G401 (cell line): ENCODE measurements around the gene MGA. TPM values are rescaled to one million over a fixed set of nuclear protein-coding genes. Genes with fewer than 3 reads are reported as not detected.

Experiments used
- DNase-seq: peaks from one replicate; pipeline ENCODE4 v3.0.0-alpha.2; 2015; ENCODE audit warnings: low spot score
- in situ Hi-C: cut with HindIII; loops from 2 replicates; pipeline ENCODE4 v1.10.0; 2016; ENCODE audit warnings: low sequenced_read_pairs, mixed read lengths
- total RNA-seq: library from RNA; depleted of rRNA; stranded (reverse); fragments of >200 nt; shearing (Covaris generic); gene quantifications from 2 replicates; pipeline ENCODE4 v1.2.3, GENCODE V29; 2014; rRNA removed

The MGA gene
- total RNA-seq, 1 experiment from 2014 or later = 22.0 TPM

DNA sequence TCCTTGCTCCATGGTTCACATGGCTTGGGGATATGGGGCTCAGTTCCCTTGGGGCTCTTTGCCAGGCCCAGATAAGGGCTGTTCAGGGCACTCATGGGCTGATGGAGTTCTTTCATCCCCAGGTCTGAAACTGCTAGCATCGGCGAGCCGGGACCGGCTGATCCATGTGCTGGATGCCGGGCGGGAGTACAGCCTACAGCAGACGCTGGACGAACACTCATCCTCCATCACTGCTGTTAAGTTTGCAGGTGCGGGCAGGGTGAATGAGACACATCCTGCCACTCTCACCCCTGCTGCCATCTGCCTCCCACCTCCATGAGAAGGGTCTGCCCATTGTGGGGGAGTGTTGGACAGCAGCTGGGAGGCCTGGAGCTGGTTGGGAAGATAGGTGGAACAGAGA lies 156.6 kb downstream of the MGA start:
- in situ Hi-C loops = no loop called here
- no peak for DNase-seq

DNA sequence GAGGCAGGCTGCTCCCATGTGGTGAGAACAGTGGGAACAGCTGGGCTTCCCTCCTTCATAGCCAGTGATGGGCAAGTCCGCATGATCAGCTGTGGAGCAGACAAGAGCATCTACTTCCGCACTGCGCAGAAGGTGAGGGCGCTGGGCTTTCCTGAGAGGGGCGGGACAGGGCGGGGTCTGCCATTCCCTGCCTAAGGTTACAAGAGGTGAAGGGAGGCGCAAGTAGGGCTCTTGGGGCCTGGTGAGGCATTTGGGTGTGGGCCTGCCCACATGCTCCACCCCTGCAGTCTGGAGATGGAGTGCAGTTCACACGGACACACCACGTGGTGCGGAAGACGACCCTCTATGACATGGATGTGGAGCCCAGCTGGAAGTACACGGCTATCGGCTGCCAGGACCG lies 157.1 kb downstream of the MGA start:
- in situ Hi-C loops = no loop called here
- DNase-seq = no peak

DNA sequence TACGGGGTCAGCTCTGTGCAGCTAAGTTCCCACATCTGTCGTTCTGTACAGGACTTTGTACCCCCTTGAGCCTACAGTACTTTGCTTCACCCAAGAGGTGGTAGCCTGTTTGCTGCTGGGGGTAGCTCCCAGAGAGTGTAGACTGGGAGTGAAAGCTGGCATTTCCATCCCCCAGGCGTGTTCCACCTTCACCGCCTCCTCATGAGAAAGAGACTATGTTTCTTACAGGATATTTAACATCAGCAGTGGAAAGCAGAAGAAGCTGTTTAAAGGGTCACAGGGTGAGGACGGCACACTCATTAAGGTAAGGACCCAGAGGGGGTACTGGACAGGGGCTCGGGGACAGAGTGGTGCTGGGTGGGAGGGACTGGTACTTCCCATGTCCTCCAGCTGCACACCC lies 157.6 kb downstream of the MGA start:
- DNase-seq = no peak
- in situ Hi-C loops = no loop called here

DNA sequence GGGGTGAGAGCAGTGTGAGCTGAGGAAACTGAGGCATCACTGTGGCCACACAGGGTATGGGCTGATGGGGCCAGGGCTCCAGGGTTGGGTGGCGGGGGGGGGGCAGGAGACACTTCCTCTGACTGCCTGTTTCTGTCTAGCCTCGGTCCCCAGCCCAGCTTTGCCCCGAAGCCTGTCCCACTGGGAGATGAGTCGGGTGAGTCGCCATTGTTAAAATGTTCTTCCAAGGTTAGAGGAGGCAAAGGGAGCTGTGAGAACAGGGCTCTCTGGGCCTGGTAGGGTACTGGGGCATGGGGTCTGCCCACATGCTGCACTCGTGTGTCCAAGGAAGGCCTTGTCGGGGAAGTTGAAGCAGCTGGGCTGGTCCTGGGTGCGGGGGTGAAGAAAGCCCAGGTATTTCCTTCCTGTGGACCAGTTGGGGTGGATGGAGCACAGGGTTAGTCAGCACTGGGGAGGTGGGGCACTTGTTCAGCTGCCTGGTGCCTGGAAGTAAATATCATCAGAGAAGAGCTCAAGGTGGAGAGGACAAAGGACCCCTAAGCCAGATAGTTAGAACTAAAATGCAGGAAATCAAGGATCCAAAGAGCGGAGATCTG lies 159.3 kb downstream of the MGA start:
- in situ Hi-C loops = no loop called here
- no peak for DNase-seq

DNA sequence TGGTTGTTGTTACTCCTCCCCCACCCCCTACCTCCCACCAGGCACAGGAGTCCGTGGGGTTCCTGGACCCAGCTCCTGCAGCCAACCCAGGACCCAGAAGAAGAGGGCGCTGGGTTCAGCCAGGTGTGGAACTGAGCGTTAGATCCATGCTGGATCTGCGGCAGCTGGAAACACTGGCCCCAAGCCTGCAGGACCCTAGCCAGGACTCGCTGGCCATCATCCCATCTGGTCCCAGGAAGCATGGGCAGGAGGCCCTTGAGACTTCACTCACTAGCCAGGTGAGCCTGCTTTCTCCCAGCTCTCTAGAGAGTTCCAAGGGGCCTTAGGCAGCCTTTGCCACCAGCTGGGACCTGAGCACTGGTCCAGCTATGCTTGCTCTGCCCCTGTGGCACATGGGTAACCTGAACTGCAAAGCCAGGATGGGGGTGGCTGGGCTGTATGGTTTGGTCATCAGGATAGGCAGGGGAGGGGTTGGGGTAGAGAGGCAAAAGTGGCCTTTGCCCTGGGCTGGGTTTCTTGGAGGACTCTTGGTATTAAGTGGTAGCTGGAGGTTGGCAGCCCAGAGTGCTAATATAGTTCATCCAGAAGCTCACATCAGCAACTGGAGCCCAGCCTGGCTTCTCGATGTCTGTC lies 160.7 kb downstream of the MGA start:
- no peak for DNase-seq
- in situ Hi-C loops = no loop called here

DNA sequence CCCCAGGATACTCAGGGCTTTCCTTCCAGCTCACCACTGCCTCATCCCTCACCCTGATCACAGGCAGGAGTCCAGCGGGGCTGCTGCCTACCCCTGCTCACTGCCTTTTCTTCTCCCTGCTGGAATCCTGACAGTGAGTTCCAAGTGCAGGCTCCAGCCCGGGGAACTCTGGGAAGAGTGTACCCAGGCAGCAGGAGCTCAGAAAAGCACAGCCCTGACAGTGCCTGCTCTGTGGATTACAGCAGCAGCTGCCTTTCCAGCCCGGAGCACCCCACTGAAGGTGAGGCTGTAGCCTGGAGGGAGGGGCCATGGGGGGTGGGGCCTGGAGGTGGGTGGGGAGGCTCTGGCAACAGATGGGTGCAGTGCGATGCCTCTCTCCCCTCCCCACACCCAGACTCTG lies 161.6 kb downstream of the MGA start:
- DNase-seq = no peak
- in situ Hi-C loops = no loop called here

DNA sequence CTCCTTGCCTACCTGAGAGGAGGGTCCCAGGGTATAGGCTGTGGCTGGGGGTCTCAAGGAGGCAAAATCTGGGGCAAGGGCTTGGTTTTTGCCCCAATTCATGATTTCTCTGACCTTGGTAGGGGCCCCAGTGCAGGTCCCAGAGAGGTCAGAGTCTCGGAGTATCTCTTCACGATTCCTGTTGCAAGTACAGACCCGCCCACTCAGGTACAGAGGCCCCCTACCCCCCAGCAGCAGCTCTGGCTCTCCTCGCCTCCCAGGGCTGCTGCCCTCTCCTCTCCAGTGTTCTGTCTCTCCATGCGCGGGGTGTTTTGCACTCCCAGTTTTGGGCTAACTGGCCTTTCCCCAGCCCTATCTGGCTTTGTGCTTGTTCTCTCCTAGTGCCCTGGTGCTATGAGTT lies 162.3 kb downstream of the MGA start:
- in situ Hi-C loops = no loop called here
- DNase-seq = no peak

Other genes starting within 250 kb of the MGA start
- 24.6 and 58.4 TPM in 2 replicates for gene RTF1, start 243.3 kb upstream of the MGA start, total RNA-seq
- gene ITPKA, start 166.5 kb upstream of the MGA start, total RNA-seq = 12.4 and 20.0 TPM in 2 replicates
- not detected in 2 replicates for gene LTK, start 146.6 kb upstream of the MGA start, total RNA-seq
- 24.3 and 46.5 TPM in 2 replicates for gene RPAP1, start 116.1 kb upstream of the MGA start, total RNA-seq
- 25.9 and 26.2 TPM in 2 replicates for gene TYRO3, start 101.2 kb upstream of the MGA start, total RNA-seq
- 5.8 and 13.2 TPM in 2 replicates for gene MAPKBP1, start 114.1 kb downstream of the MGA start, total RNA-seq
- 6.7 and 11.8 TPM in 2 replicates for gene JMJD7, start 167.7 kb downstream of the MGA start, total RNA-seq
- gene PLA2G4B, start 178.4 kb downstream of the MGA start, total RNA-seq = 0.37 and 0.92 TPM in 2 replicates
- 0.37 and 3.5 TPM in 2 replicates for gene SPTBN5, start 233.6 kb downstream of the MGA start, total RNA-seq